GM18951 (cell line): Measurements from ENCODE around the gene CDH12.

Experiments
- POLR2A ChIP-seq: IDR thresholded peaks from 4 replicates; pipeline ENCODE4 v1.6.1; 2011; ENCODE audit warnings: mild to moderate bottlenecking; ENCODE audit not compliant: insufficient read length, insufficient read depth; ENCODE audit errors: extremely low read depth
- in situ Hi-C: fragments of 300-500 bp; cut with MboI; formaldehyde crosslinking; loops from one replicate; pipeline ENCODE4 v1.12.0; 2022; ENCODE audit warnings: low sequenced_read_pairs, mixed read lengths, inconsistent platforms; ENCODE audit not compliant: unreplicated experiment

Gene CDH12

GRCh38 chr5:22488427-22488826 lies 364.7 kb downstream of the CDH12 start:
- TF ChIP-seq POLR2A: no peak
- in situ Hi-C loops: no loop called here

GRCh38 chr5:22480305-22480704 lies 372.8 kb downstream of the CDH12 start:
- in situ Hi-C loops: no loop called here
- no peak for TF ChIP-seq POLR2A

- TF ChIP-seq POLR2A: no peak
- in situ Hi-C loops: no loop called here
Observed at GRCh38 chr5:22473886-22474285, 379.3 kb downstream of the CDH12 start.

- in situ Hi-C loops: no loop called here
- TF ChIP-seq POLR2A: no peak
Observed at GRCh38 chr5:22471154-22471553, 382.0 kb downstream of the CDH12 start.

- in situ Hi-C loops: no loop called here
- TF ChIP-seq POLR2A: no peak
Observed at GRCh38 chr5:22470408-22470807, 382.7 kb downstream of the CDH12 start.

- TF ChIP-seq POLR2A: no peak
Observed at GRCh38 chr5:22465616-22466015, 387.5 kb downstream of the CDH12 start.

GRCh38 chr5:22465177-22465576 lies 388.0 kb downstream of the CDH12 start:
- in situ Hi-C loops: no loop called here
- TF ChIP-seq POLR2A: no peak

More at GRCh38 chr5:22465616-22466015, 387.5 kb downstream of the CDH12 start:
- in situ Hi-C loops: no loop called here

GRCh38 chr5:22460189-22460588 lies 393.0 kb downstream of the CDH12 start:
- in situ Hi-C loops: no loop called here
- no peak for TF ChIP-seq POLR2A

GRCh38 chr5:22432905-22433304 lies 420.2 kb downstream of the CDH12 start:
- in situ Hi-C loops: no loop called here

GRCh38 chr5:22431840-22432239 lies 421.3 kb downstream of the CDH12 start:
- no peak for TF ChIP-seq POLR2A
- in situ Hi-C loops: no loop called here

More at GRCh38 chr5:22432905-22433304, 420.2 kb downstream of the CDH12 start:
- TF ChIP-seq POLR2A: no peak

- in situ Hi-C loops: no loop called here
- TF ChIP-seq POLR2A: no peak
Observed at GRCh38 chr5:22431406-22431805, 421.7 kb downstream of the CDH12 start.

GRCh38 chr5:22411554-22412349 lies 441.4 kb downstream of the CDH12 start:
- TF ChIP-seq POLR2A: no peak
- in situ Hi-C loops: no loop called here

- no peak for TF ChIP-seq POLR2A
Observed at GRCh38 chr5:22391956-22392355, 461.2 kb downstream of the CDH12 start.

GRCh38 chr5:22390888-22391287 lies 462.3 kb downstream of the CDH12 start:
- no peak for TF ChIP-seq POLR2A
- in situ Hi-C loops: no loop called here

More at GRCh38 chr5:22391956-22392355, 461.2 kb downstream of the CDH12 start:
- in situ Hi-C loops: no loop called here
